Choroid plexus epithelial cell (primary cell): ENCODE results near the gene PTPN18.

Experiments used
- DNase-seq: peaks from one replicate; pipeline ENCODE4 v3.0.0-alpha.2; 2010; ENCODE audit warnings: low read depth
- H3K4me3 ChIP-seq: 2 replicates; pipeline ENCODE4 v1.5.1; 2011; ENCODE audit warnings: low read depth, mild to moderate bottlenecking, control low read depth, low read length, moderate library complexity
- CTCF ChIP-seq: conservative IDR thresholded peaks from 2 replicates; pipeline ENCODE4 v1.5.1; 2011; ENCODE audit warnings: low read depth, mild to moderate bottlenecking, control low read depth, inconsistent platforms, low read length, moderate library complexity

The PTPN18 gene

GRCh38 chr2:130366720-130367119 is 10.9 kb downstream of the PTPN18 start:
- no peak for DNase-seq

GRCh38 chr2:130368786-130369185 is 12.9 kb downstream of the PTPN18 start:
- no peak for DNase-seq
- no peak for TF ChIP-seq CTCF
- H3K4me3 ChIP-seq, result no peak overlapping the region

More at GRCh38 chr2:130366720-130367119, 10.9 kb downstream of the PTPN18 start:
- no peak overlapping the region for H3K4me3 ChIP-seq
- no peak for TF ChIP-seq CTCF

- no peak overlapping the region for H3K4me3 ChIP-seq
- no peak for TF ChIP-seq CTCF
- no peak for DNase-seq
Observed at GRCh38 chr2:130369311-130369964, 13.6 kb downstream of the PTPN18 start.

GRCh38 chr2:130369965-130370341 is 14.1 kb downstream of the PTPN18 start:
- no peak overlapping the region for H3K4me3 ChIP-seq
- no peak for DNase-seq
- no peak for TF ChIP-seq CTCF

GRCh38 chr2:130370490-130370889 is 14.6 kb downstream of the PTPN18 start:
- H3K4me3 ChIP-seq, result no peak overlapping the region
- no peak for DNase-seq
- no peak for TF ChIP-seq CTCF

GRCh38 chr2:130371723-130372054 is 15.8 kb downstream of the PTPN18 start:
- peak; percentile 45 for DNase-seq
- TF ChIP-seq CTCF, result no peak

GRCh38 chr2:130372055-130372832 is 16.4 kb downstream of the PTPN18 start:
- DNase-seq, result peak; percentile 79
- peak overlapping the region; percentile 87 for H3K4me3 ChIP-seq
- TF ChIP-seq CTCF, result peak; percentile 67

More at GRCh38 chr2:130371723-130372054, 15.8 kb downstream of the PTPN18 start:
- peak overlapping the region; percentile 87 for H3K4me3 ChIP-seq
